Prostate gland (tissue), 2 donors: ENCODE data around the gene RTL5.

ENCODE experiments used
- CTCF ChIP-seq, 4 experiments: fragments of 200-600 bp in 2 of 4; fragments of 450-650 bp in 2 of 4; sonication (generic) in 2 of 4; IDR thresholded peaks; 1 replicate in 3 of 4; 2 replicates in 1 of 4; pipeline ENCODE4 v1.5.1; 2016 to 2019; ENCODE audit warnings: antibody characterized with exemption in 4 of 4, mild to moderate bottlenecking in 2 of 4, moderate library complexity in 2 of 4
- POLR2A ChIP-seq: fragments of 450-650 bp; IDR thresholded peaks from one replicate; pipeline ENCODE4 v1.6.1; 2016; ENCODE audit warnings: antibody characterized with exemption, mild to moderate bottlenecking
- POLR2AphosphoS5 ChIP-seq: sonication (generic); formaldehyde crosslinking; IDR thresholded peaks from one replicate; pipeline ENCODE4 v1.6.1; 2017; ENCODE audit warnings: antibody characterized with exemption

DNA sequence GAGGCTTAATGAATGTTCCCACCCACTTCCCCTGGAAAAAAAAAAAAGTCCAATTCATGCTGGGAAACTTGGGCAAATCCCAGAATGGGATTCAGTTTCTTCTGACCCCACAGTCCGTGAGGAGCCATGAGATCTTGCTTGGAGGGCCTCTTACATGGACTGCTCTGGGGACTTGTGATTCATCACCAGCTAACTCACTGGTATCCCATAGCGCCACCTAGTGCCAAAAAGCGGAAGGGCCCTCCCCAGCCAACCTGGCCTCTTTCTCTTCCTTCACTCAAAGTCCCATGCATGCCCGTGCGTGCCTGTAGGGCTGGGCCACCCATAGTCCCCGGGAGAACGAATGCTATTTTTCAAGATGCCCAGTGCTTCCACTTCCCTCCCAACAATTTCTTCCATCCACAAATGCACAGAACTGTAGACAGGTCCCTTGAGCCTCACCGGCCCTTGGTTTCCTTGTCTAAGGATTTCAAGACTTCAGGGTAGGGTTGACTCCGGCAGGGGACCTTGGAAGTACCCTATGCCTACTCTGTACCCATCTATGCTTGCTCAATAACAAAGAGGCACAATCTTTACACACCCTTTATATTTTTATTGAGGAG lies 5.1 kb downstream of the RTL5 start:
- TF ChIP-seq POLR2A (no peak), CTCF (IDR thresholded peaks at IDR 0.05) (peak; percentile 37 to 83 (median 77)), POLR2AphosphoS5 (peak; percentile 55)
